A673 (cell line): ENCODE measurements around the gene PRL. TPM values are rescaled to one million over a fixed set of nuclear protein-coding genes. Genes with fewer than 3 reads are reported as not detected.

Experiments
- BruUV-seq: library from RNA; stranded (reverse); fragments of 400-500 nt; replicated peaks from 2 replicates; lab custom pipeline; 2021; lab: Mats Ljungman, UMichigan
- CTCF ChIA-PET: fragments of 300-600 bp; sonication (Branson Sonifier 250); formaldehyde crosslinking; loops from one replicate; lab custom pipeline; 2022; ENCODE audit warnings: antibody characterized with exemption; lab: Charles Lee
- POLR2A ChIA-PET: fragments of 300-600 bp; sonication (Branson Sonifier 250); formaldehyde crosslinking; loops from one replicate; lab custom pipeline; 2022; ENCODE audit warnings: antibody characterized with exemption; ENCODE audit not compliant: low non-redundant PET; lab: Charles Lee
- DNase-seq: peaks from one replicate; pipeline ENCODE4 v3.0.0-alpha.2; 2015; ENCODE audit warnings: low spot score
- H3K27ac ChIP-seq: fragments of 200-600 bp; sonication (generic); 2 replicates; pipeline ENCODE4 v1.5.1; 2016; ENCODE audit warnings: mixed run types, low read depth, mild to moderate bottlenecking, mixed read lengths, antibody characterized with exemption, low read length; ENCODE audit not compliant: poor library complexity, severe bottlenecking
- H3K27me3 ChIP-seq: fragments of 200-600 bp; sonication (generic); replicated peaks from 2 replicates; pipeline ENCODE4 v1.6.1; 2017; ENCODE audit warnings: mixed run types, low read depth, mild to moderate bottlenecking, mixed read lengths, antibody characterized with exemption, low read length; ENCODE audit not compliant: insufficient read depth, poor library complexity
- H3K36me3 ChIP-seq: fragments of 200-600 bp; sonication (generic); 2 replicates; pipeline ENCODE4 v1.6.1; 2016; ENCODE audit warnings: mixed run types, mild to moderate bottlenecking, mixed read lengths, antibody characterized with exemption, low read length; ENCODE audit not compliant: insufficient read depth, poor library complexity, severe bottlenecking
- H3K4me1 ChIP-seq: fragments of 200-600 bp; sonication (generic); 2 replicates; pipeline ENCODE4 v1.6.1; 2017; ENCODE audit warnings: mixed run types, mild to moderate bottlenecking, mixed read lengths, antibody characterized with exemption, low read length; ENCODE audit not compliant: insufficient read depth, poor library complexity, severe bottlenecking
- H3K4me3 ChIP-seq: fragments of 200-600 bp; sonication (generic); 2 replicates; pipeline ENCODE4 v1.5.1; 2016; ENCODE audit warnings: low read depth, mixed run types, mild to moderate bottlenecking, mixed read lengths, low read length; ENCODE audit not compliant: poor library complexity, severe bottlenecking
- H3K9me3 ChIP-seq: fragments of 200-600 bp; sonication (generic); 2 replicates; pipeline ENCODE4 v1.6.1; 2016; ENCODE audit warnings: mixed run types, low read depth, mild to moderate bottlenecking, mixed read lengths, antibody characterized with exemption, low read length; ENCODE audit not compliant: poor library complexity, severe bottlenecking
- EZH2 ChIP-seq: fragments of 200-600 bp; sonication (generic); IDR thresholded peaks from 2 replicates; pipeline ENCODE4 v1.6.1; 2017; ENCODE audit warnings: borderline replicate concordance, low read depth, mild to moderate bottlenecking, mixed read lengths, antibody characterized with exemption, low read length; ENCODE audit not compliant: poor library complexity, severe bottlenecking
- intact Hi-C: fragments of 100-400 bp; cut with micrococcal nuclease; formaldehyde crosslinking; loops from one replicate; pipeline ENCODE4 v1.10.0; 2022; ENCODE audit not compliant: unreplicated experiment
- total RNA-seq: library from RNA; stranded (reverse); gene quantifications from 2 replicates; pipeline ENCODE4 v1.2.3, GENCODE V29; 2021
- TF ChIP-seq, protein P1 (sequence below): fragments of 300-800, 200-600 bp; sonication (generic); conservative IDR thresholded peaks from 2 replicates; pipeline ENCODE4 v1.5.1; 2017; ENCODE audit warnings: low read depth, mild to moderate bottlenecking, antibody characterized with exemption, low read length, moderate library complexity, mixed read lengths

The PRL gene
- total RNA-seq, 1 experiment from 2014 or later, result not detected

- Histone ChIP-seq H3K9me3 (no peaks in the 10 kb centered on the region), H3K27me3 (no peaks in the 10 kb centered on the region), H3K36me3 (no peaks in the 10 kb centered on the region), H3K4me3 (no peak overlapping the region), H3K27ac (no peak overlapping the region), H3K4me1 (no peaks in the 10 kb centered on the region)
- intact Hi-C loops, result no loop called here
- no TSS peak for BruUV-seq
- TF ChIP-seq EZH2, result no peak
- TF ChIP-seq, protein P1, sequence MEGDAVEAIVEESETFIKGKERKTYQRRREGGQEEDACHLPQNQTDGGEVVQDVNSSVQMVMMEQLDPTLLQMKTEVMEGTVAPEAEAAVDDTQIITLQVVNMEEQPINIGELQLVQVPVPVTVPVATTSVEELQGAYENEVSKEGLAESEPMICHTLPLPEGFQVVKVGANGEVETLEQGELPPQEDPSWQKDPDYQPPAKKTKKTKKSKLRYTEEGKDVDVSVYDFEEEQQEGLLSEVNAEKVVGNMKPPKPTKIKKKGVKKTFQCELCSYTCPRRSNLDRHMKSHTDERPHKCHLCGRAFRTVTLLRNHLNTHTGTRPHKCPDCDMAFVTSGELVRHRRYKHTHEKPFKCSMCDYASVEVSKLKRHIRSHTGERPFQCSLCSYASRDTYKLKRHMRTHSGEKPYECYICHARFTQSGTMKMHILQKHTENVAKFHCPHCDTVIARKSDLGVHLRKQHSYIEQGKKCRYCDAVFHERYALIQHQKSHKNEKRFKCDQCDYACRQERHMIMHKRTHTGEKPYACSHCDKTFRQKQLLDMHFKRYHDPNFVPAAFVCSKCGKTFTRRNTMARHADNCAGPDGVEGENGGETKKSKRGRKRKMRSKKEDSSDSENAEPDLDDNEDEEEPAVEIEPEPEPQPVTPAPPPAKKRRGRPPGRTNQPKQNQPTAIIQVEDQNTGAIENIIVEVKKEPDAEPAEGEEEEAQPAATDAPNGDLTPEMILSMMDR, result no peak
- ChIA-PET POLR2A (no interaction called here), CTCF (no interaction called here)
- DNase-seq, result no peak
Observed at GRCh38 chr6:22271081-22271480, 25.8 kb downstream of the PRL start.

DNA sequence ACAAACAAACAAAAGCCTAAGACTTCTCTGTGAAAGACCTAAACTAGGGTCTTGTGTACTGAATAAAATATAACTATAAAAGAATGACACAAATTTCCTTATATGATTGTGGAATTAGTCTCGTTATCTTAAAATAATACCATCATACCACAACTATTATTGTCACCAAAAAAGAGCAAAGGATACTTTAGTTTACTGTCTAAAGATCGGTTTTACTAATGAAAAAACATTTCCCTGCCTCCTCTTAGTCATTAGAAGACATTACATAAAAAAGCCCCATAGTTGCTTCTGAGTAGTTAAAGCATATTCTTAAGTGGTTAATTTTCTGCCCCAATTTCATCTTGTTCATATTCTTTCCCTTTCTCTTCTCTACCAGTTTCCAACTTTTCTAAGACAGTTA, 33.1 kb downstream of the PRL start:
- no peak for DNase-seq
- Histone ChIP-seq H3K27ac (no peak overlapping the region), H3K36me3 (no peaks in the 10 kb centered on the region), H3K27me3 (no peaks in the 10 kb centered on the region), H3K4me3 (no peak overlapping the region), H3K4me1 (no peaks in the 10 kb centered on the region), H3K9me3 (no peaks in the 10 kb centered on the region)
- no TSS peak for BruUV-seq
- TF ChIP-seq, protein P1, result no peak
- ChIA-PET CTCF (no interaction called here), POLR2A (no interaction called here)
- intact Hi-C loops, result no loop called here

DNA sequence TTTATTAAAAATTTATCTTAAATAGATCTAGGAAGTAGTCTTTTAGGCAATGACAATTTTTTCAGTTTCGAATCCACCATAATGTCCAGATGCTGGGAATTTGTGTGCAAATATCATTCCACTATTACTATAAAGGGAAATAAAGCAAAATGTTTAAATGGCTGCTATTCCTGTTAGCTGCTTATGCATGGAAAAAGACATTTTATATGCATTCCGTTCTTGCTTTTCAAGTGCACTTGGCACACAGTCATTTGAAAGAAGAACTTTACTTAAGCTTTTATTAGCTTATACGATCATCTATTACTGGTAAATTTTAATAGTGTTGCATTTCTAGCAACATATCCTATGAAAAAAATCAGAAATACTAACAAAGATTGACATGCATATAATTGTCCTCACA, 42.0 kb downstream of the PRL start:
- Histone ChIP-seq H3K9me3 (no peaks in the 10 kb centered on the region), H3K36me3 (no peaks in the 10 kb centered on the region), H3K27ac (no peak overlapping the region), H3K27me3 (no peaks in the 10 kb centered on the region), H3K4me3 (no peak overlapping the region), H3K4me1 (peaks cover 17% of the 10 kb centered on the region)
- TF ChIP-seq, protein P1, result no peak
- TF ChIP-seq EZH2, result no peak
- no TSS peak for BruUV-seq
- DNase-seq, result no peak
- CTCF ChIA-PET, result no interaction called here
- intact Hi-C loops, result no loop called here
- POLR2A ChIA-PET, result no interaction called here
